Mucosa of descending colon (tissue), 3 donors: ENCODE data around the gene PSME4. TPM values are rescaled to one million over a fixed set of nuclear protein-coding genes. Genes with fewer than 3 reads are reported as not detected.
"Not testable (repeated sequence)": the region's sequence is repeated elsewhere in the genome, so short reads cannot be mapped to it uniquely, and the experiment has no call there.

ENCODE experiments used
- ATAC-seq: fragments of 200-7000 bp; cut with Tn5 transposase; one replicate; pipeline ENCODE4 v1.9.1; 2020; ENCODE audit warnings: mild to moderate bottlenecking, moderate library complexity
- DNase-seq, 3 donors: peaks; one replicate each; pipeline ENCODE4 v3.0.0-alpha.2; 2020
- H3K36me3 ChIP-seq: fragments of 200-600 bp; one replicate; pipeline ENCODE4 v1.8.0; 2021; ENCODE audit warnings: low read depth, mild to moderate bottlenecking
- H3K4me1 ChIP-seq: fragments of 200-600 bp; one replicate; pipeline ENCODE4 v1.8.0; 2021; ENCODE audit warnings: low read depth, mild to moderate bottlenecking
- H3K4me3 ChIP-seq: fragments of 200-600 bp; one replicate; pipeline ENCODE4 v1.8.0; 2021; ENCODE audit warnings: mild to moderate bottlenecking
- H3K9me3 ChIP-seq: fragments of 200-600 bp; one replicate; pipeline ENCODE4 v1.8.0; 2021; ENCODE audit warnings: mild to moderate bottlenecking
- intact Hi-C, 2 donors: fragments of 100-400 bp; cut with DNase I in 1 of 2; cut with micrococcal nuclease in 1 of 2; formaldehyde crosslinking; loops; one replicate each; pipeline versions ENCODE4 v1.11.0 to v1.11.1; 2022; cut with DNase I, micrococcal nuclease
- total RNA-seq, 3 donors: library from RNA; stranded (reverse); fragmentation: NEBNext Ultra II Directional in 2 of 3; extraction: Animal tissue kit (Norgen Biotek cat#: 25700) in 2 of 3; gene quantifications; one replicate each; pipeline versions ENCODE4 v1.2.1 to v1.2.4, GENCODE V29; 2021 to 2023
- TF ChIP-seq, protein P1 (sequence below): fragments of 200-600 bp; IDR thresholded peaks from one replicate; pipeline ENCODE4 v1.8.0; 2022; ENCODE audit warnings: antibody characterized with exemption, mild to moderate bottlenecking
- donor health status: DM: no; HTN: no; CAD: no; lungs with moderate emphysema.
- donor health status: DM: no; HTN: no; CAD: no.
- donor health status: DM: no; HTN: yes; CAD: no.

The PSME4 gene
- total RNA-seq, 3 donors from 2014 or later: 33.7 to 50.9 (median 50.3) TPM

DNA sequence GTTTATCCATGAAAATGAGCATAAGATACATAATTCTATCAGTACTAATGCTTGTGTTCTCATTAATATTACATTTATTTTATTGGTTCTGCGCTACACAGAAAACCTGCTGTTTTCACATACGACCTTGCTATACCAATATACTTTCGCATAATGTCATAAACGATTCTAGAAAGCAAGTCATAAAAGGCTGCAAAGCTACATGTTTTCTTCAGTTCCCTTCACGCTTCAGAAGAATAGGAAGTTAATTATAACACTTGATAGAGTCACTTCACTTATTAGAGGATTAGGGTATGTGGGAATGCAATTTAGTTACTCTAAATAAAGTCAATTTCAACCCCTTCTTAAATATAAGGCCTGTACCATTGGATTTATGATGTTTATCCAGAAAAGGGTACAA lies 29.0 kb downstream of the PSME4 start:
- no peak for DNase-seq
- Histone ChIP-seq H3K9me3 (no peaks in the 10 kb centered on the region), H3K4me1 (no peaks in the 10 kb centered on the region), H3K36me3 (no peaks in the 10 kb centered on the region), H3K4me3 (no peak overlapping the region)
- no peak for ATAC-seq
- intact Hi-C loops: no loop called here
- TF ChIP-seq, protein P1, sequence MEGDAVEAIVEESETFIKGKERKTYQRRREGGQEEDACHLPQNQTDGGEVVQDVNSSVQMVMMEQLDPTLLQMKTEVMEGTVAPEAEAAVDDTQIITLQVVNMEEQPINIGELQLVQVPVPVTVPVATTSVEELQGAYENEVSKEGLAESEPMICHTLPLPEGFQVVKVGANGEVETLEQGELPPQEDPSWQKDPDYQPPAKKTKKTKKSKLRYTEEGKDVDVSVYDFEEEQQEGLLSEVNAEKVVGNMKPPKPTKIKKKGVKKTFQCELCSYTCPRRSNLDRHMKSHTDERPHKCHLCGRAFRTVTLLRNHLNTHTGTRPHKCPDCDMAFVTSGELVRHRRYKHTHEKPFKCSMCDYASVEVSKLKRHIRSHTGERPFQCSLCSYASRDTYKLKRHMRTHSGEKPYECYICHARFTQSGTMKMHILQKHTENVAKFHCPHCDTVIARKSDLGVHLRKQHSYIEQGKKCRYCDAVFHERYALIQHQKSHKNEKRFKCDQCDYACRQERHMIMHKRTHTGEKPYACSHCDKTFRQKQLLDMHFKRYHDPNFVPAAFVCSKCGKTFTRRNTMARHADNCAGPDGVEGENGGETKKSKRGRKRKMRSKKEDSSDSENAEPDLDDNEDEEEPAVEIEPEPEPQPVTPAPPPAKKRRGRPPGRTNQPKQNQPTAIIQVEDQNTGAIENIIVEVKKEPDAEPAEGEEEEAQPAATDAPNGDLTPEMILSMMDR: no peak

DNA sequence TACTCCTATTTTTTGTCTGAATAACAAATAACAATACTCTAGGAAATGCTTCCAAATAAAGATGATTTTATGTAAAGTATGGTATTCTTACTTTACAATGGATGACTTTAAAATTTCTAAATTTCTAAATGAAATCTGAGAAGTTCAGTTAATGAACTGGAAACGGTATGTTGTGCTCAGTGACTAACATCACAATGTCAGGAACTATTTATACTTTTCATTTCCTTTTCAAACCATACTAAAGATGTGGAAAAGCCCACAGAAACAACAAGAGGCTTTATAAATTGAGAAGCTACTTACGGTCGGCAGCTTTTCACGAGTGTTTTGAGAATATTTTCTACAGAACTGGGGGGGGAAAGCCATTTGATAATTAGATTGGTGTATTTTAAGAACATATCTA lies 31.1 kb downstream of the PSME4 start:
- DNase-seq: no peak
- Histone ChIP-seq H3K4me1 (no peaks in the 10 kb centered on the region), H3K9me3 (no peaks in the 10 kb centered on the region), H3K4me3 (no peak overlapping the region), H3K36me3 (no peaks in the 10 kb centered on the region)
- TF ChIP-seq, protein P1: no peak
- no peak for ATAC-seq
- intact Hi-C loops: no loop called here

DNA sequence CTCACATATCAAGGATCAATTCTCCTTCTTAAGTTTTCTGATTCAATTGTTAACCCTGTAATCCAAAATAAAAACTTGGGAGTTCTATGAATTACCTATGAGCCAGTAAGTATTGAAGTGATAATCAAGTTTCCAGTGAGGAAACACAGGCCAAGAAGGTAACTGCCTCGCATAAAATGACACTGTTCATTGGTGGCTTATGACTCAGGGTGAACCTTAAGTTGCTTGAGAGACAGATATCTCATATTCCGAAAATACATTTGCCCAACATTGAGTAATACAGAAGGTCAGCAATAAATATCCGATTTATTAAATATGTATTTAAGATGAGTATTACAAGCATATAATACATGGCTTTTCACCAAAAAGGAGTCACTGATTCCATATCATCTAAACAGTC lies 31.9 kb downstream of the PSME4 start:
- TF ChIP-seq, protein P1: no peak
- ATAC-seq (no peak), DNase-seq (no peak)
- no peak overlapping the region for H3K4me3 ChIP-seq
- H3K36me3 ChIP-seq: no peaks in the 10 kb centered on the region
- no peaks in the 10 kb centered on the region for H3K9me3 ChIP-seq
- H3K4me1 ChIP-seq: no peaks in the 10 kb centered on the region
- intact Hi-C loops: no loop called here

DNA sequence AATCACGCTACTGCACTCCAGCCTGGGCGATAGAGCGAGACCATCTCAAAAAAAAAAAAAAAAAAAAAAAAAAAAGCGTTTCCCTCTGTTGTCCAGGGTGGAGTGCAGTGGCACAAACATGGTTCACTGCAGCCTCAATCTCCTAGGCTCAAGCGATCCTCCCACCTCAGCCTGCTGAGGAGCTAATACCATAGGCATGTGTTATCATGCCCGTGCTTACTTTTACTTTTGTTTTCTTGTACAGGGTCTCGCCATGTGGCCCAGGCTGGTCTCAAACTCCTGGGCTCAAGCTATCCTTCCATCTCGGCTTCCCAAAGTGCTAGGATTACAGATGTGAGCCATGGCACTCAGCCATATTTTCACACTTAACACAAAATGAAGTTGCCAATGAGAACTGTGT lies 37.5 kb downstream of the PSME4 start:
- ATAC-seq: no peak
- Histone ChIP-seq H3K9me3 (no peaks in the 10 kb centered on the region), H3K4me3 (no peak overlapping the region), H3K4me1 (no peaks in the 10 kb centered on the region), H3K36me3 (no peaks in the 10 kb centered on the region)
- TF ChIP-seq, protein P1: no peak
- intact Hi-C loops: no loop called here
- no peak for DNase-seq

DNA sequence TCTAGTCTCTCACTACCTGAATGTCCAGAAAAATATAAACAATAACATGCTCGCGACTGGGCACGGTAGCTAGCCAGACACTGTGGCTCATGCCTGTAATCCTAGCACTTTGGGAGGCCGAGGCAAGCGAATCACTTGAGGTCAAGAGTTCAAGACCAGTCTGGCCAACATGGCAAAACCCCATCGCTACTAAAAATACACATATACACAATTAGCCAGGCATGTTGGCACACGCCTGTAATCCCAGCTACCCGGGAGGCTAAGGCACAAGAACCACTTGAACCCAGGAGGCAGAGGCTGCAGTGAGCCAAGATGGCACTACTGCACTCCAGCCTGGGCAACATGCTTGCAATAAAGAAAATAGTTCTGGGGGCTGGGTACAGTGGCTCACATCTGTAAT lies 44.5 kb downstream of the PSME4 start:
- intact Hi-C loops, ATAC-seq, H3K4me1 ChIP-seq, H3K4me3 ChIP-seq, DNase-seq, H3K9me3 ChIP-seq, H3K36me3 ChIP-seq: not testable (repeated sequence)

DNA sequence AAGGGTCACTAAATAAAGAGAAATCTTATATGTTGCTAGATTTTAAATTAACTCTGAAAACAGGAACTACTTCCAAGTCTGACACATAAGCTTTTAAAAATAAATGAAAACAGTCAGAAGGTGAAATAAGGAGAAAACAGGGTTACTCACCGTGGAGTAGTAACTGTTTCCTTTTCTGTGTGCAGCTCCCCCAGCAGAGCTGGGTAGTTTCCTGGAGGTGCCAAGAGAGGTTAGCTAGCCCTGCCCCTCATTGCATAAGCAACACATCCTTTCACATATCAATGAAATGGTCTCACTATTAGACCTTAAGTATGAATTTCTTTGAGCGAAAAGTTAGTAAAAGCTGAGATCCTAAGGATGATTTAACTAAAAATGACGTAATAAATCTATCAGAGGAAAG lies 57.1 kb downstream of the PSME4 start:
- Histone ChIP-seq H3K4me3 (no peak overlapping the region), H3K9me3 (no peaks in the 10 kb centered on the region), H3K4me1 (no peaks in the 10 kb centered on the region), H3K36me3 (no peaks in the 10 kb centered on the region)
- DNase-seq (no peak), ATAC-seq (no peak)
- intact Hi-C loops: no loop called here
- TF ChIP-seq, protein P1: no peak
